Right lobe of liver (tissue), 6 donors: ENCODE data around the gene NOM1. TPM values are rescaled to one million over a fixed set of nuclear protein-coding genes. Genes with fewer than 3 reads are reported as not detected.

Experiments
- ATAC-seq, 4 donors: fragments of 200-7000 bp; cut with Tn5 transposase; one replicate each; pipeline ENCODE4 v1.9.1; 2020; ENCODE audit warnings: mild to moderate bottlenecking in 4 of 4, moderate library complexity in 4 of 4
- DNase-seq, 3 donors: peaks; one replicate each; pipeline ENCODE4 v3.0.0-alpha.2; 2020
- H3K27ac ChIP-seq, 3 donors: fragments of 200-600 bp; one replicate each; pipeline ENCODE4 v1.8.0; 2022
- H3K27me3 ChIP-seq, 2 donors: fragments of 200-600 bp; one replicate each; pipeline ENCODE4 v1.8.0; 2022
- H3K36me3 ChIP-seq, 4 donors: fragments of 200-600 bp; sonication (generic) in 1 of 4; one replicate each; pipeline versions ENCODE4 v1.5.1 to v1.8.0; 2017 to 2022; ENCODE audit warnings: control low read depth in 1 of 4
- H3K4me1 ChIP-seq, 4 donors: fragments of 200-600 bp; sonication (generic) in 1 of 4; one replicate each; pipeline versions ENCODE4 v1.5.1 to v1.8.0; 2017 to 2022; ENCODE audit warnings: control low read depth in 1 of 4
- H3K4me3 ChIP-seq, 3 donors: fragments of 200-600 bp; one replicate each; pipeline ENCODE4 v1.8.0; 2022
- H3K9me3 ChIP-seq, 4 donors: fragments of 200-600 bp; sonication (generic) in 1 of 4; one replicate each; pipeline versions ENCODE4 v1.5.1 to v1.8.0; 2017 to 2022; ENCODE audit warnings: control low read depth in 1 of 4
- CTCF ChIP-seq, 4 donors: fragments of 200-600 bp in 3 of 4; fragments of 450-650 bp in 1 of 4; IDR thresholded peaks; one replicate each; pipeline versions ENCODE4 v1.5.1 to v1.8.0; 2016 to 2022; ENCODE audit warnings: antibody characterized with exemption in 4 of 4, mild to moderate bottlenecking in 2 of 4
- POLR2A ChIP-seq: fragments of 450-650 bp; IDR thresholded peaks from one replicate; pipeline ENCODE4 v1.6.1; 2017; ENCODE audit warnings: antibody characterized with exemption, mild to moderate bottlenecking
- WGBS: methylation state at CpG from one replicate; pipeline ENCODE4 v1.1.6; 2018; ENCODE audit warnings: low coverage, low lambda C conversion rate; ENCODE audit not compliant: insufficient coverage; ENCODE audit errors: missing lambda C conversion rate; 5-methylcytosine and 5-hydroxymethylcytosine counted together
- intact Hi-C, 2 donors: fragments of 100-400 bp; cut with DNase I; formaldehyde crosslinking; loops; one replicate each; pipeline versions ENCODE4 v1.11.2 to v1.14.1; 2022
- total RNA-seq, 6 experiments: library from RNA; depleted of rRNA in 2 of 6; stranded (reverse); fragments of >200 nt in 2 of 6; fragmentation: NEBNext Ultra II Directional in 3 of 6; extraction: Animal tissue kit (Norgen Biotek cat#: 25700) in 3 of 6; gene quantifications; one replicate each; pipeline versions ENCODE4 v1.1.0 to v1.2.4, GENCODE V29; 2016 to 2023
- donor health status: DM: no; HTN: yes; CAD: no.
- donor health status: DM: no; HTN: no; CAD: no.
- donor health status: DM: no; HTN: no; CAD: no.
- donor health status: DM: no; HTN: yes; CAD: no.
- donor health status: DM: no; HTN: yes; CAD: no.

NOM1 gene
- total RNA-seq, 6 experiments from 2014 or later = 6.1 to 10.2 (median 8.1) TPM

- Histone ChIP-seq H3K27me3 (peaks cover 8 to 46% of the 10 kb centered on the region in 2 donors), H3K4me1 (peaks cover 0 to 13% (median 2%) of the 10 kb centered on the region in 4 donors), H3K27ac (no peak overlapping the region), H3K36me3 (no peaks in the 10 kb centered on the region), H3K9me3 (no peaks in the 10 kb centered on the region), H3K4me3 (no peak overlapping the region)
- no peak for ATAC-seq
- TF ChIP-seq POLR2A (no peak), CTCF (IDR thresholded peaks at IDR 0.05) (no peak)
- whole genome bisulfite sequencing = 9% methylated on average over 7 of the region's 11 CpGs
- intact Hi-C loops = no loop called here
- no peak for DNase-seq
Measured at GRCh38 chr7:157017149-157017548, 67.6 kb downstream of the NOM1 start.

- Histone ChIP-seq H3K4me1 (peaks cover 0 to 13% (median 2%) of the 10 kb centered on the region in 4 donors), H3K27ac (no peak overlapping the region), H3K9me3 (no peaks in the 10 kb centered on the region), H3K4me3 (no peak overlapping the region), H3K36me3 (no peaks in the 10 kb centered on the region), H3K27me3 (peaks cover 8 to 46% of the 10 kb centered on the region in 2 donors)
- DNase-seq (no peak), ATAC-seq (no peak)
- WGBS = 4% methylated on average over 18 of the region's 48 CpGs
- TF ChIP-seq POLR2A (no peak), CTCF (IDR thresholded peaks at IDR 0.05) (no peak)
- intact Hi-C loops = no loop called here
Measured at GRCh38 chr7:157017603-157018327, 68.3 kb downstream of the NOM1 start.

GRCh38 chr7:157018328-157018996 lies 69.0 kb downstream of the NOM1 start:
- no peak overlapping the region for H3K27ac ChIP-seq
- intact Hi-C loops = no loop called here
- WGBS = 6% methylated on average over 34 of the region's 49 CpGs
- H3K9me3 ChIP-seq = no peaks in the 10 kb centered on the region
- no peak for ATAC-seq
- TF ChIP-seq POLR2A = no peak
- TF ChIP-seq CTCF (IDR thresholded peaks at IDR 0.05) = no peak
- peaks cover 8 to 45% of the 10 kb centered on the region in 2 donors for H3K27me3 ChIP-seq
- H3K36me3 ChIP-seq = no peaks in the 10 kb centered on the region
- H3K4me1 ChIP-seq = peaks cover 0 to 13% (median 2%) of the 10 kb centered on the region in 4 donors
- H3K4me3 ChIP-seq = no peak overlapping the region
- DNase-seq = no peak

- H3K27me3 ChIP-seq = peaks cover 8 to 49% of the 10 kb centered on the region in 2 donors
- ATAC-seq (no peak), DNase-seq (no peak)
- no peaks in the 10 kb centered on the region for H3K36me3 ChIP-seq
- H3K9me3 ChIP-seq = no peaks in the 10 kb centered on the region
- intact Hi-C loops = no loop called here
- H3K4me3 ChIP-seq = no peak overlapping the region
- TF ChIP-seq CTCF (IDR thresholded peaks at IDR 0.05) = no peak
- TF ChIP-seq POLR2A = no peak
- 4% methylated on average over 5 of the region's 50 CpGs for WGBS
- no peak overlapping the region for H3K27ac ChIP-seq
- peaks cover 0 to 13% (median 2%) of the 10 kb centered on the region in 4 donors for H3K4me1 ChIP-seq
Measured at GRCh38 chr7:157018997-157019608, 69.6 kb downstream of the NOM1 start.
